HepG2 (cell line): ENCODE measurements around the gene HBQ1. TPM values are rescaled to one million over a fixed set of nuclear protein-coding genes. Genes with fewer than 3 reads are reported as not detected.

Experiments used
- ARNT ChIP-seq: fragments of 450-650 bp; IDR thresholded peaks from 2 replicates; pipeline ENCODE4 v1.6.1; 2017
- ATF1 ChIP-seq: IDR thresholded peaks from 2 replicates; pipeline ENCODE4 v1.6.1; 2016; ENCODE audit warnings: mild to moderate bottlenecking, control low read depth
- CHD2 ChIP-seq: IDR thresholded peaks from 2 replicates; pipeline ENCODE4 v1.6.1; 2011; ENCODE audit warnings: low read depth, low read length, improper control_type of control experiment
- KDM3A ChIP-seq: IDR thresholded peaks from 2 replicates; pipeline ENCODE4 v1.6.1; 2018; ENCODE audit warnings: low read depth, missing compliant biosample characterization
- MXI1 ChIP-seq: IDR thresholded peaks from 3 replicates; pipeline ENCODE4 v1.6.1; 2012; ENCODE audit warnings: low read depth, low read length, inconsistent platforms, borderline replicate concordance
- NCOR1 ChIP-seq: fragments of 200-600 bp; sonication (generic); IDR thresholded peaks from 2 replicates; pipeline ENCODE4 v1.7.0; 2017; ENCODE audit warnings: antibody characterized with exemption, low read length, borderline replicate concordance
- NFE2L1 ChIP-seq: sonication (generic); formaldehyde crosslinking; IDR thresholded peaks from 2 replicates; pipeline ENCODE4 v1.4.0; 2020; ENCODE audit warnings: missing genetic modification reagents, mild to moderate bottlenecking, borderline replicate concordance
- NONO ChIP-seq, 2 experiments: fragments of 450-650 bp in 1 of 2; sonication (generic) in 1 of 2; formaldehyde crosslinking in 1 of 2; IDR thresholded peaks in 1 of 2; conservative IDR thresholded peaks in 1 of 2; 2 replicates each; pipeline versions ENCODE4 v1.6.1 to v1.8.0; 2017 to 2022; ENCODE audit warnings: mild to moderate bottlenecking in 1 of 2, missing genetic modification reagents in 1 of 2, moderate library complexity in 1 of 2
- PITX1 ChIP-seq: sonication (generic); formaldehyde crosslinking; IDR thresholded peaks from 2 replicates; pipeline ENCODE4 v1.5.1; 2020; ENCODE audit warnings: mild to moderate bottlenecking, missing genetic modification reagents
- RAD51 ChIP-seq: fragments of 450-650 bp; IDR thresholded peaks from 2 replicates; pipeline ENCODE4 v1.6.1; 2016; ENCODE audit warnings: borderline replicate concordance
- RELA ChIP-seq: sonication (generic); formaldehyde crosslinking; IDR thresholded peaks from 2 replicates; pipeline ENCODE4 v1.4.0; 2020; ENCODE audit warnings: missing genetic modification reagents
- SAFB2 ChIP-seq: sonication (generic); formaldehyde crosslinking; IDR thresholded peaks from 2 replicates; pipeline ENCODE4 v1.5.1; 2020; ENCODE audit warnings: missing genetic modification reagents, low read depth, mild to moderate bottlenecking, borderline replicate concordance
- SOX5 ChIP-seq: IDR thresholded peaks from 2 replicates; pipeline ENCODE4 v1.6.1; 2016; ENCODE audit warnings: borderline replicate concordance
- ZNF224 ChIP-seq: sonication (generic); formaldehyde crosslinking; IDR thresholded peaks from 2 replicates; pipeline ENCODE4 v1.5.0; 2020; ENCODE audit warnings: mild to moderate bottlenecking, missing genetic modification reagents
- ZNF292 ChIP-seq: sonication (generic); formaldehyde crosslinking; IDR thresholded peaks from 2 replicates; pipeline ENCODE4 v1.8.1; 2022; ENCODE audit warnings: mild to moderate bottlenecking, low read depth, missing genetic modification reagents, borderline replicate concordance
- ZNF350 ChIP-seq: sonication (generic); formaldehyde crosslinking; IDR thresholded peaks from 2 replicates; pipeline ENCODE4 v1.4.0; 2020; ENCODE audit warnings: mild to moderate bottlenecking, low read depth, missing genetic modification reagents, borderline replicate concordance
- ZNF660 ChIP-seq: sonication (generic); formaldehyde crosslinking; IDR thresholded peaks from 2 replicates; pipeline ENCODE4 v1.5.1; 2020; ENCODE audit warnings: mild to moderate bottlenecking, low read depth, missing genetic modification reagents, borderline replicate concordance
- ZNF891 ChIP-seq: sonication (generic); formaldehyde crosslinking; IDR thresholded peaks from 2 replicates; pipeline ENCODE4 v1.5.0; 2020; ENCODE audit warnings: mild to moderate bottlenecking, missing genetic modification reagents
- ZSCAN12 ChIP-seq: sonication (generic); formaldehyde crosslinking; IDR thresholded peaks from 2 replicates; pipeline ENCODE4 v1.9.0; 2021; ENCODE audit warnings: mild to moderate bottlenecking, missing genetic modification reagents
- ZSCAN30 ChIP-seq: sonication (generic); formaldehyde crosslinking; IDR thresholded peaks from 2 replicates; pipeline ENCODE4 v1.5.0; 2020; ENCODE audit warnings: mild to moderate bottlenecking, missing genetic modification reagents
- ZSCAN5A ChIP-seq: sonication (generic); formaldehyde crosslinking; IDR thresholded peaks from 2 replicates; pipeline ENCODE4 v1.8.0; 2022; ENCODE audit warnings: mild to moderate bottlenecking, missing genetic modification reagents, borderline replicate concordance
- polyA plus RNA-seq, 8 experiments: library from polyadenylated mRNA; depleted of rRNA in 3 of 8; stranded (reverse) in 7 of 8; unstranded in 1 of 8; fragments of >200 nt; fragmentation: Illumina TruSeq in 4 of 8; extraction: Trizol in 4 of 8; gene quantifications; 2 replicates each; pipeline versions ENCODE4 v1.2.1 to v1.2.3, GENCODE V29; 2011 to 2016; ENCODE audit warnings: low read depth in 4 of 8, missing spikeins in 1 of 8, mixed read lengths in 1 of 8; ENCODE audit not compliant: insufficient read depth in 1 of 8
- total RNA-seq, 5 experiments: library from RNA; depleted of rRNA; stranded (reverse); fragments of >200 nt; fragmentation: Illumina TruSeq; extraction: Trizol; gene quantifications; 2 replicates each; pipeline ENCODE4 v1.2.3, GENCODE V29; 2016; ENCODE audit warnings: low read depth in 1 of 5
- TF ChIP-seq, protein P1 (sequence below): sonication (generic); formaldehyde crosslinking; IDR thresholded peaks from 2 replicates; pipeline ENCODE4 v1.4.0; 2020; ENCODE audit warnings: missing genetic modification reagents
- TF ChIP-seq, protein P2 (sequence below): sonication (generic); formaldehyde crosslinking; conservative IDR thresholded peaks from 2 replicates; pipeline ENCODE4 v1.8.0; 2022; ENCODE audit warnings: mild to moderate bottlenecking, moderate library complexity, missing genetic modification reagents
- TF ChIP-seq, protein P3 (sequence below): sonication (generic); formaldehyde crosslinking; IDR thresholded peaks from 2 replicates; pipeline ENCODE4 v1.4.0; 2020; ENCODE audit warnings: mild to moderate bottlenecking, missing genetic modification reagents

HBQ1 gene
- total and polyA plus RNA-seq, 2 of the 13 experiments (the other 11 are each of a cell fraction or from before 2014, with no cell fraction given): 4.9 to 7.4 TPM

GRCh38 chr16:228852-229730 is 48.8 kb downstream of the HBQ1 start, which contains the start of gene LUC7L (continued):
- TF ChIP-seq SAFB2 (CRISPR knock-in tag): peak; percentile 97
- peak; percentile 88 for TF ChIP-seq KDM3A
- no peak for TF ChIP-seq NCOR1
- peak; percentile 97; the same call in 1 of the 2 replicates for TF ChIP-seq ZNF224
- TF ChIP-seq MXI1: peak; percentile 77; the same call in 1 of the 3 replicates
- TF ChIP-seq ZSCAN12 (CRISPR knock-in tag): peak; percentile 59; the same call in 1 of the 2 replicates
- TF ChIP-seq, protein P1, sequence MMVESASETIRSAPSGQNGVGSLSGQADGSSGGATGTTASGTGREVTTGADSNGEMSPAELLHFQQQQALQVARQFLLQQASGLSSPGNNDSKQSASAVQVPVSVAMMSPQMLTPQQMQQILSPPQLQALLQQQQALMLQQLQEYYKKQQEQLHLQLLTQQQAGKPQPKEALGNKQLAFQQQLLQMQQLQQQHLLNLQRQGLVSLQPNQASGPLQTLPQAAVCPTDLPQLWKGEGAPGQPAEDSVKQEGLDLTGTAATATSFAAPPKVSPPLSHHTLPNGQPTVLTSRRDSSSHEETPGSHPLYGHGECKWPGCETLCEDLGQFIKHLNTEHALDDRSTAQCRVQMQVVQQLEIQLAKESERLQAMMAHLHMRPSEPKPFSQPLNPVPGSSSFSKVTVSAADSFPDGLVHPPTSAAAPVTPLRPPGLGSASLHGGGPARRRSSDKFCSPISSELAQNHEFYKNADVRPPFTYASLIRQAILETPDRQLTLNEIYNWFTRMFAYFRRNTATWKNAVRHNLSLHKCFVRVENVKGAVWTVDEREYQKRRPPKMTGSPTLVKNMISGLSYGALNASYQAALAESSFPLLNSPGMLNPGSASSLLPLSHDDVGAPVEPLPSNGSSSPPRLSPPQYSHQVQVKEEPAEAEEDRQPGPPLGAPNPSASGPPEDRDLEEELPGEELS (CRISPR knock-in tag): peak; percentile 40; the same call in 1 of the 2 replicates
- TF ChIP-seq ZNF350 (CRISPR knock-in tag): peak; percentile 93
- TF ChIP-seq ZSCAN5A: peak; percentile 95
- TF ChIP-seq RELA: peak; percentile 38; the same call in 1 of the 2 replicates
- peak; percentile 84 for TF ChIP-seq PITX1 (CRISPR knock-in tag)
- TF ChIP-seq ZSCAN30 (CRISPR knock-in tag): peak; percentile 97
- TF ChIP-seq SOX5 (CRISPR knock-in tag): peak; percentile 59
- no peak for TF ChIP-seq NONO (IDR thresholded peaks at IDR 0.05)
- TF ChIP-seq NONO (CRISPR knock-in tag; conservative IDR thresholded peaks at IDR 0.05): peak; percentile 96
- TF ChIP-seq ZNF891 (CRISPR knock-in tag): peak; percentile 99
- TF ChIP-seq NFE2L1: 0 out of 2 replicates have a peak, but pooled peaks have one; percentile 38
- TF ChIP-seq RAD51: no peak
- TF ChIP-seq ZNF660 (CRISPR knock-in tag): 0 out of 2 replicates have a peak, but pooled peaks have one; percentile 43
- TF ChIP-seq, protein P2, sequence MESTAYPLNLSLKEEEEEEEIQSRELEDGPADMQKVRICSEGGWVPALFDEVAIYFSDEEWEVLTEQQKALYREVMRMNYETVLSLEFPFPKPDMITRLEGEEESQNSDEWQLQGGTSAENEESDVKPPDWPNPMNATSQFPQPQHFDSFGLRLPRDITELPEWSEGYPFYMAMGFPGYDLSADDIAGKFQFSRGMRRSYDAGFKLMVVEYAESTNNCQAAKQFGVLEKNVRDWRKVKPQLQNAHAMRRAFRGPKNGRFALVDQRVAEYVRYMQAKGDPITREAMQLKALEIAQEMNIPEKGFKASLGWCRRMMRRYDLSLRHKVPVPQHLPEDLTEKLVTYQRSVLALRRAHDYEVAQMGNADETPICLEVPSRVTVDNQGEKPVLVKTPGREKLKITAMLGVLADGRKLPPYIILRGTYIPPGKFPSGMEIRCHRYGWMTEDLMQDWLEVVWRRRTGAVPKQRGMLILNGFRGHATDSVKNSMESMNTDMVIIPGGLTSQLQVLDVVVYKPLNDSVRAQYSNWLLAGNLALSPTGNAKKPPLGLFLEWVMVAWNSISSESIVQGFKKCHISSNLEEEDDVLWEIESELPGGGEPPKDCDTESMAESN (CRISPR knock-in tag): peak; percentile 96
- no peak for TF ChIP-seq CHD2
- TF ChIP-seq ARNT: no peak
- no peak for TF ChIP-seq ZNF292
- TF ChIP-seq, protein P3, sequence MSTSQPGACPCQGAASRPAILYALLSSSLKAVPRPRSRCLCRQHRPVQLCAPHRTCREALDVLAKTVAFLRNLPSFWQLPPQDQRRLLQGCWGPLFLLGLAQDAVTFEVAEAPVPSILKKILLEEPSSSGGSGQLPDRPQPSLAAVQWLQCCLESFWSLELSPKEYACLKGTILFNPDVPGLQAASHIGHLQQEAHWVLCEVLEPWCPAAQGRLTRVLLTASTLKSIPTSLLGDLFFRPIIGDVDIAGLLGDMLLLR (CRISPR knock-in tag): peak; percentile 98
- TF ChIP-seq ATF1: peak; percentile 91
